Smooth muscle cell (in vitro differentiated cells): ENCODE measurements around the gene ANKRD33B. TPM values are rescaled to one million over a fixed set of nuclear protein-coding genes. Genes with fewer than 3 reads are reported as not detected.

Experiments used
- DNase-seq: peaks from one replicate; lab custom pipeline; 2025; ENCODE audit not compliant: unreplicated experiment; lab: John Stamatoyannopoulos, UW
- H2AFZ ChIP-seq: fragments of 200-600 bp; sonication (generic); 2 replicates; pipeline ENCODE4 v1.6.0; 2016; ENCODE audit warnings: antibody characterized with exemption, low read depth, mild to moderate bottlenecking
- H3F3A ChIP-seq: fragments of 200-600 bp; sonication (generic); 2 replicates; pipeline ENCODE4 v1.6.0; 2017; ENCODE audit warnings: antibody characterized with exemption, low read depth
- H3K27ac ChIP-seq: fragments of 200-600 bp; sonication (generic); 2 replicates; pipeline ENCODE4 v1.5.1; 2016; ENCODE audit warnings: low read depth, mild to moderate bottlenecking
- H3K27me3 ChIP-seq: fragments of 200-600 bp; sonication (generic); 2 replicates; pipeline ENCODE4 v1.6.1; 2016; ENCODE audit warnings: low read depth, mild to moderate bottlenecking
- H3K36me3 ChIP-seq: fragments of 200-600 bp; sonication (generic); 2 replicates; pipeline ENCODE4 v1.5.1; 2016; ENCODE audit warnings: low read depth
- H3K4me1 ChIP-seq: fragments of 200-600 bp; sonication (generic); 2 replicates; pipeline ENCODE4 v1.5.1; 2016; ENCODE audit warnings: low read depth
- H3K4me2 ChIP-seq: fragments of 200-600 bp; sonication (generic); 2 replicates; pipeline ENCODE4 v1.6.0; 2016; ENCODE audit warnings: mild to moderate bottlenecking
- H3K4me3 ChIP-seq: fragments of 200-600 bp; sonication (generic); 2 replicates; pipeline ENCODE4 v1.5.1; 2016; ENCODE audit warnings: mild to moderate bottlenecking
- H3K79me2 ChIP-seq: fragments of 200-600 bp; sonication (generic); 2 replicates; pipeline ENCODE4 v1.6.0; 2016; ENCODE audit warnings: low read depth, mild to moderate bottlenecking
- H3K9ac ChIP-seq: fragments of 200-600 bp; sonication (generic); 2 replicates; pipeline ENCODE4 v1.6.0; 2016; ENCODE audit warnings: low read depth
- H3K9me3 ChIP-seq: fragments of 200-600 bp; sonication (generic); replicated peaks from 2 replicates; pipeline ENCODE4 v1.5.1; 2016; ENCODE audit warnings: low read depth
- H4K20me1 ChIP-seq: fragments of 200-600 bp; sonication (generic); 2 replicates; pipeline ENCODE4 v1.6.0; 2016; ENCODE audit warnings: low read depth
- WGBS: methylation state at CpG from one replicate; pipeline ENCODE4 v1.1.7; 2016; ENCODE audit warnings: low lambda C conversion rate; 5-methylcytosine and 5-hydroxymethylcytosine counted together
- polyA plus RNA-seq: library from polyadenylated mRNA; unstranded; fragments of >200 nt; fragmentation: Nextera tagmentation; extraction: Ambion mirVana; gene quantifications from 2 replicates; pipeline ENCODE4 v1.2.1, GENCODE V29; 2016
- total RNA-seq: library from RNA; depleted of rRNA; stranded (reverse); fragments of >200 nt; gene quantifications from 2 replicates; pipeline ENCODE4 v1.2.3, GENCODE V29; 2014
- TF ChIP-seq, protein P1 (sequence below): fragments of 200-600 bp; sonication (generic); IDR thresholded peaks from 2 replicates; pipeline ENCODE4 v1.5.1; 2017; ENCODE audit warnings: borderline replicate concordance, mild to moderate bottlenecking, antibody characterized with exemption; ENCODE audit not compliant: insufficient read depth, poor library complexity, severe bottlenecking

ANKRD33B gene
- total and polyA plus RNA-seq, 2 experiments from 2014 or later = 1.2 to 2.2 TPM

DNA sequence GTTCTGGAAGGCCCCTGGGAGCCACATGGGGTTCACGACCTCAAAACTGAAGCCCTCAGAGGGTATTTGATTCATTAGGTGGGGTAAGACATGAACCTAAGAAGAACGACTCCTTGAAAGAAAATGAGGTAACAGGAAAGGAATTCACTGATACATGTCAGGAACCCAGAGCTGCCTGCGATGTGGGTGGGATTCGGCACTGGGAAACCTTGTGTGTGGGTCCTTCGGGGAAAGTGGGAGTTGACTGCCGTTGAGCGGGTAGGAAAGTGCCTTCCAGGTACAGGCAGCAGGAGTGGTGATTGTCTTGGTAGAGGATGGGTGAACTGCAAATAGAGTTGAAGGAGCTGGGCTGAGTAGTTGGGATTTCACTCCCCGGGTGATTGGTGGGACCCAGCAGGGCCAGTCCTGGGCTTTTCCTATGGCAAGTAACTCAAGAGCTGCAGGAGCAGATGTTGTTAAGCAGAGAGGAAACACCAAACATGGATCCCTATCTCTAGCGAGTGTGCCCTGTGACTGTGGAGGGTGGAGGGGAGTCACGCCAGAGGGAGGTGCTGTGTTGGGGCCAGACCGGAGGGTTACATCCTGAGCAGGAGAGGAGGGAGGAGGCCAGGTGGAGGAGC, 30.8 kb downstream of the ANKRD33B start:
- Histone ChIP-seq H3K4me2 (no peak overlapping the region), H4K20me1 (no peaks in the 10 kb centered on the region), H3K27ac (no peak overlapping the region), H3K4me3 (no peak overlapping the region), H3F3A (peaks cover 11% of the 10 kb centered on the region), H2AFZ (no peak overlapping the region), H3K36me3 (no peaks in the 10 kb centered on the region), H3K9me3 (no peaks in the 10 kb centered on the region), H3K79me2 (no peaks in the 10 kb centered on the region), H3K27me3 (no peaks in the 10 kb centered on the region), H3K4me1 (peaks cover 11% of the 10 kb centered on the region), H3K9ac (no peak overlapping the region)
- 59% methylated on average over 11 of the region's 11 CpGs for WGBS
- TF ChIP-seq, protein P1, sequence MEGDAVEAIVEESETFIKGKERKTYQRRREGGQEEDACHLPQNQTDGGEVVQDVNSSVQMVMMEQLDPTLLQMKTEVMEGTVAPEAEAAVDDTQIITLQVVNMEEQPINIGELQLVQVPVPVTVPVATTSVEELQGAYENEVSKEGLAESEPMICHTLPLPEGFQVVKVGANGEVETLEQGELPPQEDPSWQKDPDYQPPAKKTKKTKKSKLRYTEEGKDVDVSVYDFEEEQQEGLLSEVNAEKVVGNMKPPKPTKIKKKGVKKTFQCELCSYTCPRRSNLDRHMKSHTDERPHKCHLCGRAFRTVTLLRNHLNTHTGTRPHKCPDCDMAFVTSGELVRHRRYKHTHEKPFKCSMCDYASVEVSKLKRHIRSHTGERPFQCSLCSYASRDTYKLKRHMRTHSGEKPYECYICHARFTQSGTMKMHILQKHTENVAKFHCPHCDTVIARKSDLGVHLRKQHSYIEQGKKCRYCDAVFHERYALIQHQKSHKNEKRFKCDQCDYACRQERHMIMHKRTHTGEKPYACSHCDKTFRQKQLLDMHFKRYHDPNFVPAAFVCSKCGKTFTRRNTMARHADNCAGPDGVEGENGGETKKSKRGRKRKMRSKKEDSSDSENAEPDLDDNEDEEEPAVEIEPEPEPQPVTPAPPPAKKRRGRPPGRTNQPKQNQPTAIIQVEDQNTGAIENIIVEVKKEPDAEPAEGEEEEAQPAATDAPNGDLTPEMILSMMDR = no peak
- no peak for DNase-seq

- no peak for DNase-seq
- Histone ChIP-seq H2AFZ (no peak overlapping the region), H4K20me1 (no peaks in the 10 kb centered on the region), H3K4me1 (peaks cover 11% of the 10 kb centered on the region), H3K4me2 (peak overlapping the region; percentile 55), H3K9ac (peak overlapping the region; percentile 3), H3K9me3 (no peaks in the 10 kb centered on the region), H3K27me3 (no peaks in the 10 kb centered on the region), H3K79me2 (no peaks in the 10 kb centered on the region), H3K4me3 (no peak overlapping the region), H3K27ac (peak overlapping the region; percentile 43), H3F3A (peaks cover 9% of the 10 kb centered on the region), H3K36me3 (no peaks in the 10 kb centered on the region)
- TF ChIP-seq, protein P1 = no peak
- 93% methylated on average over 6 of the region's 6 CpGs for WGBS
Observed at GRCh38 chr5:10595293-10595671, 31.4 kb downstream of the ANKRD33B start.

GRCh38 chr5:10595672-10596309, 31.9 kb downstream of the ANKRD33B start:
- TF ChIP-seq, protein P1 = no peak
- H3K36me3 ChIP-seq = no peaks in the 10 kb centered on the region
- H3K27me3 ChIP-seq = no peaks in the 10 kb centered on the region
- H3F3A ChIP-seq = peaks cover 9% of the 10 kb centered on the region
- no peak overlapping the region for H2AFZ ChIP-seq
- WGBS = 42% methylated on average over 8 of the region's 8 CpGs
- H3K27ac ChIP-seq = peak overlapping the region; percentile 43
- DNase-seq = no peak
- H3K4me2 ChIP-seq = peak overlapping the region; percentile 55
- no peaks in the 10 kb centered on the region for H4K20me1 ChIP-seq
- peaks cover 6% of the 10 kb centered on the region for H3K4me1 ChIP-seq
- H3K4me3 ChIP-seq = no peak overlapping the region
- peak overlapping the region; percentile 3 for H3K9ac ChIP-seq
- H3K79me2 ChIP-seq = no peaks in the 10 kb centered on the region
- H3K9me3 ChIP-seq = no peaks in the 10 kb centered on the region
